Thoracic aorta (tissue), 2 donors: Measurements from ENCODE around the gene TRMT2A. TPM values are rescaled to one million over a fixed set of nuclear protein-coding genes. Genes with fewer than 3 reads are reported as not detected.

Source experiments
- ATAC-seq: fragments of 150-250 bp; one replicate; pipeline ENCODE4 v1.8.0; 2017; ENCODE audit warnings: low read depth; ENCODE audit not compliant: insufficient number of reproducible peaks, low FRiP score
- DNase-seq: peaks from one replicate; pipeline ENCODE4 v3.0.0-alpha.2; 2020; ENCODE audit warnings: low spot score
- H3K27ac ChIP-seq, 2 donors: fragments of 200-600 bp; sonication (generic); 1 replicate in 1 of 2; 2 replicates in 1 of 2; pipeline ENCODE4 v1.5.1; 2016; ENCODE audit warnings: mild to moderate bottlenecking in 2 of 2, moderate library complexity in 2 of 2
- H3K27me3 ChIP-seq: fragments of 200-600 bp; sonication (generic); replicated peaks from 2 replicates; pipeline ENCODE4 v1.6.0; 2016; ENCODE audit warnings: mild to moderate bottlenecking; ENCODE audit not compliant: insufficient read depth
- H3K36me3 ChIP-seq: fragments of 200-600 bp; sonication (generic); one replicate; pipeline ENCODE4 v1.5.1; 2016
- H3K4me1 ChIP-seq, 2 donors: fragments of 200-600 bp; sonication (generic); 1 replicate in 1 of 2; 2 replicates in 1 of 2; pipeline versions ENCODE4 v1.5.1 to v1.6.0; 2016; ENCODE audit warnings: low read depth in 2 of 2, mild to moderate bottlenecking in 1 of 2; ENCODE audit not compliant: control insufficient read depth in 1 of 2
- H3K4me3 ChIP-seq: fragments of 200-600 bp; sonication (generic); 2 replicates; pipeline ENCODE4 v1.5.1; 2016; ENCODE audit warnings: mild to moderate bottlenecking
- H3K9me3 ChIP-seq: fragments of 200-600 bp; sonication (generic); 2 replicates; pipeline ENCODE4 v1.5.1; 2016
- total RNA-seq, 2 donors: library from RNA; depleted of rRNA; stranded (reverse); fragments of >200 nt; gene quantifications; one replicate each; pipeline versions ENCODE4 v1.1.0 to v1.2.3, GENCODE V29; 2016
- TF ChIP-seq, protein P1 (sequence below): fragments of 200-600 bp; sonication (generic); IDR thresholded peaks from one replicate; pipeline ENCODE4 v1.5.1; 2019; ENCODE audit warnings: antibody characterized with exemption

The TRMT2A gene
- total RNA-seq, 2 donors from 2014 or later = 61.8 to 94.8 TPM

DNA sequence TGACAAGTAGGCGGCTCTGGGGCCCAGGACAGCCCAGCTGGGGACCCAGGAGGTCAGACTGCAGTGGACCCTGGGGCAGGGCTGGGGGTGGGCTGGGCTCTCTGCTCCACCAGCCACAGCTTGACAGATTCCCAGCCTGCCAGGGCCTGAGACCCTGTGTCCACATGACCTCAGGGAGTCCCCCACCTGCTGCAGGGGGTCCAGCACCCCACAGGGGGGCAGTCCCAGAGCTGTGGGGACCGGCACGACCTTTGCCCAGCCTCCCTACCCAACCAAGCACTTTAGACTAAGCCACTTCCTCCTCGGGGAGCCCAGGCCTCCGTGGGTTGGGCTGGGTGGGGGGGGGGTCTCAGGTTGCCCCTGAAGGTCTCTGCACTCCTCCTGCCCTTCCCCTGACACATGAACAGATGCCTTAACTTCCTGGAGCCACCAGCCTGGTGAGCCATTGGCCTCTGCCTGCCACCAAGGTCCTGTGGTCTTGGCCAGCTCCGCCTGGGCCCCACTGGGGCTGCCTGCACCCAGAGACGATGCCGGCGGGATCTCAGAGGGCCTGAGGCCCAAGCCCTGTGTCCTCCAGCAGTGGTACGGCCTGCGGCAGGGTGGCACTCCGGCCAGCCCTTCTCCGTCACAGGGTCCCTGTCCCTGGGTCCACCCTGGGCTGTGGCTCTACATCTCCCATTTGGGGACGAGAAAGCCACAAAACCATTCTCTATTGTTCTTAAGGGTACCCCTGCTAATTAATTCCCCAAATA, 30.4 kb upstream of the TRMT2A start:
- H3K4me3 ChIP-seq = no peak overlapping the region
- ATAC-seq (no peak), DNase-seq (no peak)
- no peaks in the 10 kb centered on the region for H3K27me3 ChIP-seq
- no peaks in the 10 kb centered on the region for H3K36me3 ChIP-seq
- H3K4me1 ChIP-seq = no peaks in the 10 kb centered on the region
- TF ChIP-seq, protein P1, sequence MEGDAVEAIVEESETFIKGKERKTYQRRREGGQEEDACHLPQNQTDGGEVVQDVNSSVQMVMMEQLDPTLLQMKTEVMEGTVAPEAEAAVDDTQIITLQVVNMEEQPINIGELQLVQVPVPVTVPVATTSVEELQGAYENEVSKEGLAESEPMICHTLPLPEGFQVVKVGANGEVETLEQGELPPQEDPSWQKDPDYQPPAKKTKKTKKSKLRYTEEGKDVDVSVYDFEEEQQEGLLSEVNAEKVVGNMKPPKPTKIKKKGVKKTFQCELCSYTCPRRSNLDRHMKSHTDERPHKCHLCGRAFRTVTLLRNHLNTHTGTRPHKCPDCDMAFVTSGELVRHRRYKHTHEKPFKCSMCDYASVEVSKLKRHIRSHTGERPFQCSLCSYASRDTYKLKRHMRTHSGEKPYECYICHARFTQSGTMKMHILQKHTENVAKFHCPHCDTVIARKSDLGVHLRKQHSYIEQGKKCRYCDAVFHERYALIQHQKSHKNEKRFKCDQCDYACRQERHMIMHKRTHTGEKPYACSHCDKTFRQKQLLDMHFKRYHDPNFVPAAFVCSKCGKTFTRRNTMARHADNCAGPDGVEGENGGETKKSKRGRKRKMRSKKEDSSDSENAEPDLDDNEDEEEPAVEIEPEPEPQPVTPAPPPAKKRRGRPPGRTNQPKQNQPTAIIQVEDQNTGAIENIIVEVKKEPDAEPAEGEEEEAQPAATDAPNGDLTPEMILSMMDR = no peak
- H3K27ac ChIP-seq = no peak overlapping the region
- no peaks in the 10 kb centered on the region for H3K9me3 ChIP-seq

GRCh38 chr22:20146777-20147176, 29.8 kb upstream of the TRMT2A start:
- Histone ChIP-seq H3K4me1 (no peaks in the 10 kb centered on the region), H3K27me3 (no peaks in the 10 kb centered on the region), H3K36me3 (no peaks in the 10 kb centered on the region), H3K9me3 (no peaks in the 10 kb centered on the region), H3K4me3 (no peak overlapping the region), H3K27ac (no peak overlapping the region)
- TF ChIP-seq, protein P1 = no peak
- ATAC-seq = no peak
- no peak for DNase-seq

GRCh38 chr22:20145832-20146223, 28.8 kb upstream of the TRMT2A start:
- ATAC-seq (no peak), DNase-seq (no peak)
- no peaks in the 10 kb centered on the region for H3K9me3 ChIP-seq
- H3K4me1 ChIP-seq = peaks cover 0 to 4% of the 10 kb centered on the region in 2 donors
- H3K27me3 ChIP-seq = no peaks in the 10 kb centered on the region
- TF ChIP-seq, protein P1 = no peak
- H3K36me3 ChIP-seq = no peaks in the 10 kb centered on the region
- H3K4me3 ChIP-seq = no peak overlapping the region
- no peak overlapping the region for H3K27ac ChIP-seq

GRCh38 chr22:20145206-20145831, 28.3 kb upstream of the TRMT2A start:
- no peak overlapping the region for H3K27ac ChIP-seq
- H3K27me3 ChIP-seq = no peaks in the 10 kb centered on the region
- no peaks in the 10 kb centered on the region for H3K9me3 ChIP-seq
- H3K4me3 ChIP-seq = no peak overlapping the region
- no peak for DNase-seq
- H3K4me1 ChIP-seq = peaks cover 0 to 4% of the 10 kb centered on the region in 2 donors
- H3K36me3 ChIP-seq = no peaks in the 10 kb centered on the region
- ATAC-seq = no peak
- TF ChIP-seq, protein P1 = no peak

DNA sequence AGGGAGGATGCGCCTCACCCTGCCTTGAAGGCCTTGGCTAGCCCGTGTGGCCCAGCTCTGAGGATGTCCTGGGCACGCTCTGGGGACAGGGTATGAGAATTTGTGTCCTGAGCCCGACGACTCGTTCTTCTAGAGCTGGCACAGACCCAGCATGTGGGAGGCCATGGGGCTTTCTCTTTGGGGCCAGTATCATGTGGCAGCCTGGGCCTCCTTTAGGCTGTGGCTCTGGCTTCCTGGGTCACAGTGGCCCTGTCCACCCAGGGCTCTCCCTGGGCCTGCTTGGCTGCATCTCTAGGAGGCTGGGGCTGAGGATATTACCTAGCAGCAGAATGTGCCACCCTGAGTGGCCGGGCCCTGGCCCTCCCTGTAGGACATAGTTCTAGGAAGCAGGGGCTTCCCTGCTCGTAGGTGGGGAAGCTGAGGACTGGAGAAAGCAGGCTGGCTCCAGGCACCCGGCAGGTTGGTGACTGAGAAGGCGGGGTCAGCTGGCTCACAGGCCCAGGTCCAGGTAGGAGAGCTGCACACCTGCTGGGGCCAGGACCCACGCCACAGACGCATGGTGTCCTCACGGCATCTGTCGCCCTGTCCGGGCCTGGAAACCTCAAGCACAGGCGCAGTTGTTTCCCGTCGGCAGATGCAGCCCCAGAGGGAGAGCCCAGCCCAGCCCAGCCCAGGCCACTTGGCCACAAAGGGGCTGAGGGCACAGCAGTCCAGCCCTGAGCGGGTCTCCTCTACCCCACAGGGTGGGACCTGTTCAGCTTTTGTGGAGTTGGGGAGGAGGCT, 27.0 kb upstream of the TRMT2A start:
- Histone ChIP-seq H3K36me3 (peaks cover 4% of the 10 kb centered on the region), H3K4me3 (no peak overlapping the region), H3K4me1 (peaks cover 0 to 4% of the 10 kb centered on the region in 2 donors), H3K9me3 (no peaks in the 10 kb centered on the region), H3K27me3 (no peaks in the 10 kb centered on the region), H3K27ac (no peak overlapping the region)
- DNase-seq (no peak), ATAC-seq (no peak)
- TF ChIP-seq, protein P1 = no peak
